Heart right ventricle (tissue), 16 donors: ENCODE results near the gene SLC23A2. TPM values are rescaled to one million over a fixed set of nuclear protein-coding genes. Genes with fewer than 3 reads are reported as not detected.

Experiments
- ATAC-seq, 8 donors: fragments of 200-7000 bp; cut with Tn5 transposase; one replicate each; pipeline ENCODE4 v1.9.1; 2020; ENCODE audit warnings: mild to moderate bottlenecking in 8 of 8, moderate library complexity in 8 of 8, moderate number of reproducible peaks in 1 of 8
- DNase-seq, 2 donors: peaks; one replicate each; pipeline ENCODE4 v3.0.0-alpha.2; 2020
- H3K27ac ChIP-seq, 10 donors: fragments of 200-600 bp; sonication (generic) in 2 of 10; one replicate each; pipeline versions ENCODE4 v1.5.0 to v1.8.0; 2020 to 2022; ENCODE audit warnings: mild to moderate bottlenecking in 3 of 10
- H3K27me3 ChIP-seq, 7 donors: fragments of 200-600 bp; one replicate each; pipeline ENCODE4 v1.8.0; 2021 to 2022; ENCODE audit warnings: mild to moderate bottlenecking in 2 of 7
- H3K36me3 ChIP-seq, 9 donors: fragments of 200-600 bp; sonication (generic) in 1 of 9; one replicate each; pipeline versions ENCODE4 v1.5.0 to v1.8.0; 2020 to 2022; ENCODE audit warnings: mild to moderate bottlenecking in 2 of 9
- H3K4me1 ChIP-seq, 9 donors: fragments of 200-600 bp; sonication (generic) in 1 of 9; one replicate each; pipeline versions ENCODE4 v1.5.0 to v1.8.0; 2020 to 2022; ENCODE audit warnings: mild to moderate bottlenecking in 4 of 9
- H3K4me3 ChIP-seq, 10 donors: fragments of 200-600 bp; sonication (generic) in 2 of 10; one replicate each; pipeline versions ENCODE4 v1.5.0 to v1.8.0; 2020 to 2022; ENCODE audit warnings: mild to moderate bottlenecking in 7 of 10, moderate library complexity in 2 of 10
- H3K9me3 ChIP-seq, 11 donors: fragments of 200-600 bp in 10 of 11; sonication (generic) in 2 of 11; one replicate each; pipeline versions ENCODE4 v1.5.0 to v1.8.0; 2013 to 2022; ENCODE audit warnings: mild to moderate bottlenecking in 2 of 11, control low read depth in 1 of 11, moderate library complexity in 1 of 11
- WGBS, 2 donors: extraction: QIAGEN DNeasy Blood & Tissue Kit; methylation state at CpG; one replicate each; pipeline ENCODE4 v1.1.7; 2013; ENCODE audit warnings: inconsistent platforms in 1 of 2; 5-methylcytosine and 5-hydroxymethylcytosine counted together
- intact Hi-C, 10 donors: fragments of 100-400 bp; cut with DNase I; formaldehyde crosslinking; loops; one replicate each; pipeline versions ENCODE4 v1.11.1 to v1.14.2; 2022
- polyA plus RNA-seq, 2 donors: library from polyadenylated mRNA; stranded (reverse); fragments of 200-250 nt; gene quantifications; one replicate each; pipeline ENCODE4 v1.2.3, GENCODE V29; 2013
- total RNA-seq, 10 donors: library from RNA; stranded (reverse); fragmentation: NEBNext Ultra II Directional in 3 of 10; extraction: Animal tissue kit (Norgen Biotek cat#: 25700) in 3 of 10; gene quantifications; one replicate each; pipeline versions ENCODE4 v1.2.1 to v1.2.4, GENCODE V29; 2021 to 2023
- TF ChIP-seq, protein P1 (sequence below), 9 donors: fragments of 200-600 bp; sonication (generic) in 2 of 9; IDR thresholded peaks; one replicate each; pipeline versions ENCODE4 v1.5.0 to v1.8.0; 2021 to 2022; ENCODE audit warnings: antibody characterized with exemption in 9 of 9, mild to moderate bottlenecking in 5 of 9, moderate library complexity in 1 of 9
- donor health status: Arrhythmogenic right ventricular cardiomyopathy.
- donor health status: ischemic (EF 13 %, LVEDD 7.1; RV severe dilation, severe dysfunction).
- donor health status: healthy with polysubstance abuse.
- donor health status: DM: no; HTN: yes; CAD: no.
- donor health status: DM: no; HTN: no; CAD: no.
- donor health status: ischemic (EF 25% LVEDD 6.9; RV normal size, moderate dysfunction).
- donor health status: ischemic (EF 25% LVEDD 5.7; RV mildly dilated, moderate dysfunction).
- donor health status: healthy.
- donor health status: DM: yes; HTN: yes; CAD: no.
- donor health status: Ischemic cardiomyopathy.
- donor health status: ischemic (EF 35%, LVEDD 5.7; RV mildly dilated, moderate dysfunction).
- donor health status: nonischemic (EF 11% LVEDD 7.7; RV severe dilation, severe dysfunction).
- donor health status: DM: yes; HTN: yes; CAD: no.
- donor health status: PGD.
- donor health status: ischemic (EF 29% LVEDD 5.4; RV normal size, mild dysfunction).
- donor health status: nonischemic (EF 23%, LVEDD 6.1; RV moderate dilation, normal function).

Gene SLC23A2
- total and polyA plus RNA-seq, 12 donors = 2.0 to 12.3 (median 6.9) TPM

DNA sequence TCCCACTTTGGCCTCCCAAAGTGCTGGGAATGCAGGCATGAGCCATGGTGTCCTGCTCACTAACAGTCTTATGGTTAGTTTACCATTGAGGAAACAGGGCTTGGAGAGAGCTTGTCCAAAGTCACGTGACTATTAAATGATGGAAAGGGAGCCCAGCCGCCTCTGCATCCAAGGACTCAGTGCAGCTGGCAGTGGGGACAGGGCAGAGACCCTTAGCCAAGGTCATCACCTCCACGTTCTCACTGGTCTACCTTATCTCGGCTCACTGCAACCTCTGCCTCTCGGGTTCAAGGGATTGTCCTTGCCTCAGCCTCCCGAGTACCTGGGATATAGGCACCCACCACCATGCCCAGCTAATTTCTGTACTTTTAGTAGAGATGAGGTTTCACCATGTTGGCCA is 109.3 kb downstream of the SLC23A2 start:
- Histone ChIP-seq H3K4me3 (no peak overlapping the region), H3K36me3 (peaks cover 0 to 33% (median 0%) of the 10 kb centered on the region in 9 donors), H3K9me3 (no peaks in the 10 kb centered on the region), H3K27me3 (no peaks in the 10 kb centered on the region), H3K27ac (no peak overlapping the region), H3K4me1 (peaks cover 0 to 12% (median 5%) of the 10 kb centered on the region in 9 donors)
- intact Hi-C loops = no loop called here
- DNase-seq (no peak), ATAC-seq (no peak)
- TF ChIP-seq, protein P1, sequence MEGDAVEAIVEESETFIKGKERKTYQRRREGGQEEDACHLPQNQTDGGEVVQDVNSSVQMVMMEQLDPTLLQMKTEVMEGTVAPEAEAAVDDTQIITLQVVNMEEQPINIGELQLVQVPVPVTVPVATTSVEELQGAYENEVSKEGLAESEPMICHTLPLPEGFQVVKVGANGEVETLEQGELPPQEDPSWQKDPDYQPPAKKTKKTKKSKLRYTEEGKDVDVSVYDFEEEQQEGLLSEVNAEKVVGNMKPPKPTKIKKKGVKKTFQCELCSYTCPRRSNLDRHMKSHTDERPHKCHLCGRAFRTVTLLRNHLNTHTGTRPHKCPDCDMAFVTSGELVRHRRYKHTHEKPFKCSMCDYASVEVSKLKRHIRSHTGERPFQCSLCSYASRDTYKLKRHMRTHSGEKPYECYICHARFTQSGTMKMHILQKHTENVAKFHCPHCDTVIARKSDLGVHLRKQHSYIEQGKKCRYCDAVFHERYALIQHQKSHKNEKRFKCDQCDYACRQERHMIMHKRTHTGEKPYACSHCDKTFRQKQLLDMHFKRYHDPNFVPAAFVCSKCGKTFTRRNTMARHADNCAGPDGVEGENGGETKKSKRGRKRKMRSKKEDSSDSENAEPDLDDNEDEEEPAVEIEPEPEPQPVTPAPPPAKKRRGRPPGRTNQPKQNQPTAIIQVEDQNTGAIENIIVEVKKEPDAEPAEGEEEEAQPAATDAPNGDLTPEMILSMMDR (IDR thresholded peaks at IDR 0.05) = no peak
- 95 to 97% methylated on average over 6 of the region's 6 CpGs for WGBS, 2 donors

DNA sequence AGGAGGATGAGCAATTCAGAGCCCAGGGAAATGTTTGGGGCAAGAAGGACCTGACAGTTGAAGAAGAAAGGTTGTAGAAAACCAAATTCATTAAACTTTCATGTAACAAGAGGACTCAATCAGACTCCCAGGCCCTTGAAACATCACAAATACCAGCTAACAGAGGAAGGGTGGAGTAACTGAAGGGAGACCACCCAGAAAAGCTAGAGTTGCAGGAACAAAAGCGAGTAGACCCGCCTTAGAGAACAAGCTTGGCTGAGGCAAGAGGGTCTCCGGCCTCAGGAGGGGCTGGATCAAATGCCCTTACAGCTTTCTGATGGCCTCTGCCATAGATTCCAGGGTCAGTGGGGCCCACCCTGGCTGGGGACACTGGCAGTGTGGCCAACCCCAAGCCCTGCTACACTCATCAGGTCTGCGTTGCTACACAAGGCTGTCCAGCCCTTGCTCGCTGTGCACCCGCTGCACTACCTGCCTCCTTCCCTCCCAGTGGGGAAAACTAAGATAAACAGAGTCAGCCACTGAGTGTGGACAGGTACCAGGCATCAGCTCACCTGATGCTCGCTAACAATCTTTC is 110.0 kb downstream of the SLC23A2 start:
- 93 to 96% methylated on average over 7 of the region's 7 CpGs for WGBS, 2 donors
- TF ChIP-seq, protein P1 (IDR thresholded peaks at IDR 0.05) = no peak

DNA sequence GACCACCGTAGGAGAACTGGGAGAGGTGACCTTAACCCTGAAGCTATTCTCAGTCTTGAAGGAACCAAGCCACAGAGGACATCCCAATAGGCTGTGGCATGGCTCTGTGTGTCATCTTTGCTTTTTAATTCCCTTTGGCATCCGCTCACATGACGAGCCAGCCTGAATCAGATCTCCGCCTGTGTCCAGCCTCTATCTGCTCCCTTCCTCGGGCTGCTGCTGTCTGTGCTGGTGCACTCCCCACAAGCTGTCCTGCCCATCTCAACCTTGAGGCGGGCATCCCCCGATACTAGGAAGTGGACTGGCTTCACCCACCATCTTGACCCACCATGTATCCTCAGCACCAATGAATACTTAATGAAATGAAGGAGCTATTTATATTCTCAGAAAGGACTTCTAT is 111.9 kb downstream of the SLC23A2 start:
- Histone ChIP-seq H3K27ac (no peak overlapping the region), H3K9me3 (no peaks in the 10 kb centered on the region), H3K4me1 (peaks cover 0 to 5% (median 3%) of the 10 kb centered on the region in 9 donors), H3K36me3 (peaks cover 0 to 44% (median 1%) of the 10 kb centered on the region in 9 donors), H3K4me3 (no peak overlapping the region), H3K27me3 (no peaks in the 10 kb centered on the region)
- DNase-seq = no peak
- TF ChIP-seq, protein P1 (IDR thresholded peaks at IDR 0.05) = no peak
- intact Hi-C loops = no loop called here
- WGBS, 2 donors = 94% methylated on average over 7 of the region's 7 CpGs
- ATAC-seq = no peak

More for the DNA sequence above, 110.0 kb downstream of the SLC23A2 start:
- Histone ChIP-seq H3K27ac (no peak overlapping the region), H3K4me1 (peaks cover 0 to 12% (median 5%) of the 10 kb centered on the region in 9 donors), H3K27me3 (no peaks in the 10 kb centered on the region), H3K36me3 (peaks cover 0 to 33% (median 0%) of the 10 kb centered on the region in 9 donors), H3K4me3 (no peak overlapping the region), H3K9me3 (no peaks in the 10 kb centered on the region)
- DNase-seq (no peak), ATAC-seq (no peak)
- intact Hi-C loops = no loop called here

DNA sequence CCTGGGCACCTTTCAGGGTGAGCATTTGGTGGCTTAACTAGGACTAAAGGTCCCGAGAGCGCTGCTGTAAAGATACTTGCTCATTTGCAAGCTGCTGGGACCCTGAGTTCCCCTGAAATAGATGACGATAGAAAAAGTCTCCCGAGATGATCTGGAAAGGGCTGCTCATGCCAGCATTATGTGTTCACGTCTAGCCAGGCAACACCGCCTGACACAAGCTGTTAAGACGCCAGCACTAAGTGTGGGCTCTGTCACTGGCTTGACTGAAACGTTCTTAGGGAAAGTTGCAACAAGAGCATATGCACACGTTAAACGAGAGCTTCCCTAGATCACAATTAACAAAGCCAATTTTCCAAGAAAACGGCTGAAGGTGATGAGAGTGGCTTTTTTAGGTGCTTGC is 113.7 kb downstream of the SLC23A2 start:
- TF ChIP-seq, protein P1 (IDR thresholded peaks at IDR 0.05) = no peak
- Histone ChIP-seq H3K9me3 (no peaks in the 10 kb centered on the region), H3K36me3 (peaks cover 0 to 63% (median 10%) of the 10 kb centered on the region in 9 donors), H3K4me1 (peaks cover 0 to 5% (median 0%) of the 10 kb centered on the region in 9 donors), H3K27me3 (no peaks in the 10 kb centered on the region), H3K4me3 (no peak overlapping the region), H3K27ac (no peak overlapping the region)
- 81 to 91% methylated on average over 11 of the region's 11 CpGs for WGBS, 2 donors
- DNase-seq (no peak), ATAC-seq (no peak)
- intact Hi-C loops = no loop called here
